ENCODE results near the gene WNT7A.

Gene WNT7A

GRCh38 chr3:13812034-13812471 is 67.8 kb downstream of the WNT7A start:
- no peak for DNase-seq (ENCODE audit: extremely low read depth, insufficient read length)

GRCh38 chr3:13811614-13812013 is 68.3 kb downstream of the WNT7A start:
- DNase-seq (ENCODE audit: extremely low read depth, insufficient read length) = no peak
- H3K4me3 ChIP-seq (replicated peaks; ENCODE audit: low read depth, low read length) = no peak overlapping the region
- TF ChIP-seq CTCF (IDR thresholded peaks at IDR 0.05; ENCODE audit: insufficient read depth, low read length, poor library complexity, severe bottlenecking) = no peak
- H3K36me3 ChIP-seq (ENCODE audit: control insufficient read depth, insufficient read depth, low read length) = no peaks in the 10 kb centered on the region
- H3K27me3 ChIP-seq (replicated peaks; ENCODE audit: control insufficient read depth, insufficient read depth, low read length) = no peaks in the 10 kb centered on the region

More at GRCh38 chr3:13812034-13812471, 67.8 kb downstream of the WNT7A start:
- no peaks in the 10 kb centered on the region for H3K27me3 ChIP-seq (replicated peaks; ENCODE audit: control insufficient read depth, insufficient read depth, low read length)
- no peak for TF ChIP-seq CTCF (IDR thresholded peaks at IDR 0.05; ENCODE audit: insufficient read depth, low read length, poor library complexity, severe bottlenecking)
- H3K36me3 ChIP-seq (ENCODE audit: control insufficient read depth, insufficient read depth, low read length) = no peaks in the 10 kb centered on the region
- no peak overlapping the region for H3K4me3 ChIP-seq (replicated peaks; ENCODE audit: low read depth, low read length)

- no peak for DNase-seq (ENCODE audit: extremely low read depth, insufficient read length)
- no peak for TF ChIP-seq CTCF (IDR thresholded peaks at IDR 0.05; ENCODE audit: insufficient read depth, low read length, poor library complexity, severe bottlenecking)
These were observed 71.3 kb downstream of the WNT7A start for GRCh38 chr3:13808550-13808949.

GRCh38 chr3:13801361-13802204 is 78.3 kb downstream of the WNT7A start:
- Histone ChIP-seq H3K36me3 (ENCODE audit: control insufficient read depth, insufficient read depth, low read length) (no peaks in the 10 kb centered on the region), H3K27me3 (replicated peaks; ENCODE audit: control insufficient read depth, insufficient read depth, low read length) (no peaks in the 10 kb centered on the region; the same call in 1 of the 2 replicates), H3K4me3 (replicated peaks; ENCODE audit: low read depth, low read length) (no peak overlapping the region)
- TF ChIP-seq CTCF (IDR thresholded peaks at IDR 0.05; ENCODE audit: insufficient read depth, low read length, poor library complexity, severe bottlenecking) = no peak
- DNase-seq (ENCODE audit: extremely low read depth, insufficient read length) = no peak

More at GRCh38 chr3:13808550-13808949, 71.3 kb downstream of the WNT7A start:
- Histone ChIP-seq H3K36me3 (ENCODE audit: control insufficient read depth, insufficient read depth, low read length) (no peaks in the 10 kb centered on the region), H3K27me3 (replicated peaks; ENCODE audit: control insufficient read depth, insufficient read depth, low read length) (no peaks in the 10 kb centered on the region), H3K4me3 (replicated peaks; ENCODE audit: low read depth, low read length) (no peak overlapping the region)

- DNase-seq (ENCODE audit: extremely low read depth, insufficient read length) = no peak
- no peaks in the 10 kb centered on the region; the same call in 1 of the 2 replicates for H3K27me3 ChIP-seq (replicated peaks; ENCODE audit: control insufficient read depth, insufficient read depth, low read length)
- no peak for TF ChIP-seq CTCF (IDR thresholded peaks at IDR 0.05; ENCODE audit: insufficient read depth, low read length, poor library complexity, severe bottlenecking)
- no peaks in the 10 kb centered on the region for H3K36me3 ChIP-seq (ENCODE audit: control insufficient read depth, insufficient read depth, low read length)
- no peak overlapping the region for H3K4me3 ChIP-seq (replicated peaks; ENCODE audit: low read depth, low read length)
These were observed 79.8 kb downstream of the WNT7A start for GRCh38 chr3:13800064-13800463.

Measured in GM06990 (cell line).